Lower leg skin (tissue), 4 donors: ENCODE results near the gene OLFM4. TPM values are rescaled to one million over a fixed set of nuclear protein-coding genes. Genes with fewer than 3 reads are reported as not detected.

Experiments
- DNase-seq, 2 donors: peaks; one replicate each; pipeline ENCODE4 v3.0.0-alpha.2; 2019; ENCODE audit warnings: low spot score in 2 of 2
- H3K4me3 ChIP-seq: fragments of 200-600 bp; sonication (generic); 2 replicates; pipeline ENCODE4 v1.5.1; 2017; ENCODE audit warnings: mild to moderate bottlenecking, low read depth; ENCODE audit not compliant: poor library complexity, severe bottlenecking
- POLR2A ChIP-seq, 2 donors: fragments of 450-650 bp; IDR thresholded peaks; one replicate each; pipeline ENCODE4 v1.6.1; 2016 to 2017; ENCODE audit warnings: antibody characterized with exemption in 2 of 2, mild to moderate bottlenecking in 1 of 2, moderate library complexity in 1 of 2
- WGBS, 2 donors: methylation state at CpG; one replicate each; pipeline ENCODE4 v1.1.5; 2018; 5-methylcytosine and 5-hydroxymethylcytosine counted together
- intact Hi-C: fragments of 100-400 bp; cut with DNase I; formaldehyde crosslinking; loops from one replicate; pipeline ENCODE4 v1.15.0; 2023; ENCODE audit warnings: low total_unique reads
- total RNA-seq, 4 donors: library from RNA; depleted of rRNA; stranded (reverse); fragments of >200 nt; gene quantifications; one replicate each; pipeline ENCODE4 v1.1.0, GENCODE V29; 2016
- TF ChIP-seq, protein P1 (sequence below), 3 donors: fragments of 450-650 bp; IDR thresholded peaks; one replicate each; pipeline ENCODE4 v1.5.1; 2016; ENCODE audit warnings: antibody characterized with exemption in 3 of 3, mild to moderate bottlenecking in 3 of 3, moderate library complexity in 2 of 3

Gene OLFM4
- total RNA-seq, 4 donors from 2014 or later, result 0.34 to 0.88 (median 0.51) TPM

DNA sequence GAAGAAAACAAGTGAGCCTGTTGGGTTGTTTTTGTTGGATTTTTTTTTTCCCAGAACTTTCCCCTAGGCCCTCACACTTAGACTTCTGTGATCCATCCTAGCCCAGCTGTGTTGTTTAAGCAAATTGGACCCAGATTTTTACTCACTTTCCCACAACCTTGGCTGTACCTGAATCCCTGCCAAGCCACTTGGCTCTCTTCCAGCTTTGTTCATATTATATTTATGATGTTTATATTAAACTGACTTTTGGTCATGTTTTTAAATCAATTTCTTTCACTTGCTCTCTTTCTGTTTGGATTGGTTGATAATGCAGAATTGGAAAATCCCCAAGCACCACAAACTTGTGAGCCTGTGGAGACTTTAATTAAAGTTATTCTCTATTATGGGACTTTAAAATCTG, 16.6 kb downstream of the OLFM4 start:
- TF ChIP-seq, protein P1, sequence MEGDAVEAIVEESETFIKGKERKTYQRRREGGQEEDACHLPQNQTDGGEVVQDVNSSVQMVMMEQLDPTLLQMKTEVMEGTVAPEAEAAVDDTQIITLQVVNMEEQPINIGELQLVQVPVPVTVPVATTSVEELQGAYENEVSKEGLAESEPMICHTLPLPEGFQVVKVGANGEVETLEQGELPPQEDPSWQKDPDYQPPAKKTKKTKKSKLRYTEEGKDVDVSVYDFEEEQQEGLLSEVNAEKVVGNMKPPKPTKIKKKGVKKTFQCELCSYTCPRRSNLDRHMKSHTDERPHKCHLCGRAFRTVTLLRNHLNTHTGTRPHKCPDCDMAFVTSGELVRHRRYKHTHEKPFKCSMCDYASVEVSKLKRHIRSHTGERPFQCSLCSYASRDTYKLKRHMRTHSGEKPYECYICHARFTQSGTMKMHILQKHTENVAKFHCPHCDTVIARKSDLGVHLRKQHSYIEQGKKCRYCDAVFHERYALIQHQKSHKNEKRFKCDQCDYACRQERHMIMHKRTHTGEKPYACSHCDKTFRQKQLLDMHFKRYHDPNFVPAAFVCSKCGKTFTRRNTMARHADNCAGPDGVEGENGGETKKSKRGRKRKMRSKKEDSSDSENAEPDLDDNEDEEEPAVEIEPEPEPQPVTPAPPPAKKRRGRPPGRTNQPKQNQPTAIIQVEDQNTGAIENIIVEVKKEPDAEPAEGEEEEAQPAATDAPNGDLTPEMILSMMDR (IDR thresholded peaks at IDR 0.05), result no peak
- TF ChIP-seq POLR2A (IDR thresholded peaks at IDR 0.05), result no peak
- DNase-seq, result no peak
- H3K4me3 ChIP-seq, result no peak overlapping the region
- intact Hi-C loops, result no loop called here

DNA sequence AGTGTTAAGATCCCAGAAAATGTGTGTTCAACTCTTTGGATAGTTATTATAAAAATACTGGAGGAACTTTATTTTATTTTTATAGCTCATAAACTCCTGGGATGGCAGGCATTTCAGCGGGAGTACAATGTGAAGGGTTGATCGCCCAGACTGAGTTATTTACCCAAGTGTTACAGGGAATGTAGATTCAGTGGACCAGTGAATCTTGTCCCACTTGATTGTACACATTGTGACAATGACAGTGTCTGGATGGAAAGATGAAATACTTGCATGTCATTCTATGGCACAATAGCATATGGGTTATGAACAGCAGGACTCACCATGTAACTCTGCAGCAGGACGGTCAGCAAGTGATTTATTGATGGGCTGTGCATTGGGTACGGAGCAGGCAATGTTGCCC, 20.3 kb downstream of the OLFM4 start:
- intact Hi-C loops, result no loop called here
- no peak overlapping the region for H3K4me3 ChIP-seq
- DNase-seq, result no peak
- 88 to 94% methylated on average over 4 of the region's 4 CpGs for WGBS, 2 donors
- TF ChIP-seq, protein P1 (IDR thresholded peaks at IDR 0.05), result no peak
- TF ChIP-seq POLR2A (IDR thresholded peaks at IDR 0.05), result no peak

DNA sequence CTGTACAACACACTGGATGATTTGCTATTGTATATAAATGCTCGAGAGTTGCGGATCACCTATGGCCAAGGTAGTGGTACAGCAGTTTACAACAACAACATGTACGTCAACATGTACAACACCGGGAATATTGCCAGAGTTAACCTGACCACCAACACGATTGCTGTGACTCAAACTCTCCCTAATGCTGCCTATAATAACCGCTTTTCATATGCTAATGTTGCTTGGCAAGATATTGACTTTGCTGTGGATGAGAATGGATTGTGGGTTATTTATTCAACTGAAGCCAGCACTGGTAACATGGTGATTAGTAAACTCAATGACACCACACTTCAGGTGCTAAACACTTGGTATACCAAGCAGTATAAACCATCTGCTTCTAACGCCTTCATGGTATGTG, 21.5 kb downstream of the OLFM4 start:
- WGBS, 2 donors, result 81 to 83% methylated on average over 7 of the region's 7 CpGs
- DNase-seq, result no peak
- TF ChIP-seq, protein P1 (IDR thresholded peaks at IDR 0.05), result no peak
- TF ChIP-seq POLR2A (IDR thresholded peaks at IDR 0.05), result no peak
- intact Hi-C loops, result no loop called here
- H3K4me3 ChIP-seq, result no peak overlapping the region

DNA sequence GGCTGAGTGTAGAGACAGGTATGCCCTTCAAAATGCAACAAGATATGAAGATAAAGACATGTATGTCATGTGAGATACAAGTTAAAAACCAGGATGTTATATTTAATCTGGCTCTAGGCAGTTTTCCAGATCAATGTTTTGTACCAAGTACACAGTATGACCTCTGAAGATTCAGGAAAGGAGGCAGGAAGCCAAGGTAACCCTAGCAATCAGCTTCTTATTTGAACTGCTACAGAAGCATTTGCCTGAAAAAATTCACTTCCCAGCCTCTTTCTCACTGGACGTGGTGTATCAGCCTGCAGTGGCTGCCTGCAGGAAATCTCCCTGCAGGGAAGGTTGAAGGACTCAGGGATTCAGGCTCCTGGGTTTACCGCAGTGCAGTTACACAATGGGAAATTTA, 24.1 kb downstream of the OLFM4 start:
- DNase-seq, result no peak
- WGBS, 2 donors, result 38 to 45% methylated on average over 2 of the region's 2 CpGs
- H3K4me3 ChIP-seq, result no peak overlapping the region
- intact Hi-C loops, result no loop called here
- no peak for TF ChIP-seq POLR2A (IDR thresholded peaks at IDR 0.05)
- TF ChIP-seq, protein P1 (IDR thresholded peaks at IDR 0.05), result no peak

DNA sequence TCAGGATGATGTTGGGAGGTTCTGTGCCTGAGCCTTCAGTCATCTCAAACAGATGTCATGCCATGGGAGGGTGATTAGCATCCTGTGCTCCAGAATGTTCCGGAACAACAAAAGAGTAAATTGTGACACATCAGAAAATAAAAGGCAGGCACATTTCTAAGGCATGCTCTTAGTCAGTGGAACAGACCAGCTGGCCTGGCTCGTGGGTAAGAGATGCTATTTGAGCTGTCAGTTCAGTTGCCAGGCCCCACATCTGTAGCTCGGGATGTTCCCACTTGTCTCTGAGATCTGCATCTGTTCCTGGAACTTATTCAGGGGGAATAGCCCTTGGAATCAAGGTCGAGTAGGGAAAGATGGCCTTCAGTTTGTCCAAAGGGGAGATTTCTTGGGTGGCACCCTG, 26.0 kb downstream of the OLFM4 start:
- intact Hi-C loops, result no loop called here
- WGBS, 2 donors, result 43 to 56% methylated on average over 4 of the region's 4 CpGs
- no peak for TF ChIP-seq POLR2A (IDR thresholded peaks at IDR 0.05)
- TF ChIP-seq, protein P1 (IDR thresholded peaks at IDR 0.05), result no peak

DNA sequence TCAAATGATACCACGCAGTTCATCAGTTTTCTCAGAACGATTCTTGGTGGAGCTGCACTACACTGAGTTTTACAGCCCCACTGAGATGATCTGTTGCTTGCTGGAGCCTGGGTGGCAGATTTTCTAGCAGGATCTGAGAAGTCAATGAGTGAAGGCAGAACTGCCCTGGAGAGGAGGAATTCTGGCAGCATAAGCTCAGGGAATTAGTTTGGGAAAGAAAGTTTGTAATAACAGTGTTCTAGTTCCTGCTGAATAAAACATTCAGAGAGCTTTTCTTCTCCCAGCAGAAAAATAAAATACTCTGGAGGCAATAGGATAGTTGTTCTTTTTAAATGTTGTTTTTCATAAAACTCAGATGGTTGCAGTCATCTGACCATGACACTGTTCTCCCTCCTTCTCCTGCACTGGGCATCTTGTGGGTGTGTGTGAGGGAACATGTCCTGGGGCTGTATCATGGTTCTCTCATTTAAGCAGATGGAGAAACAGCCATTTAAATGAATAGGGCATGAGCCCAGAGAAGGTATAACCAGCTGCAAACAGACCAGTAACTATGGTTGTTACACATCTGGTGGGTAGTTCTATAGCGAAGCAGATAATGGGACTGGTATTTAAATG, 29.6 kb downstream of the OLFM4 start:
- DNase-seq, result no peak
- intact Hi-C loops, result no loop called here
- 68 to 71% methylated on average over 3 of the region's 3 CpGs for WGBS, 2 donors
- H3K4me3 ChIP-seq, result no peak overlapping the region
- TF ChIP-seq, protein P1 (IDR thresholded peaks at IDR 0.05), result no peak
- TF ChIP-seq POLR2A (IDR thresholded peaks at IDR 0.05), result no peak

More for the DNA sequence above, 26.0 kb downstream of the OLFM4 start:
- DNase-seq, result no peak
- no peak overlapping the region for H3K4me3 ChIP-seq
